ENCODE measurements around the gene URAD.

The URAD gene

DNA sequence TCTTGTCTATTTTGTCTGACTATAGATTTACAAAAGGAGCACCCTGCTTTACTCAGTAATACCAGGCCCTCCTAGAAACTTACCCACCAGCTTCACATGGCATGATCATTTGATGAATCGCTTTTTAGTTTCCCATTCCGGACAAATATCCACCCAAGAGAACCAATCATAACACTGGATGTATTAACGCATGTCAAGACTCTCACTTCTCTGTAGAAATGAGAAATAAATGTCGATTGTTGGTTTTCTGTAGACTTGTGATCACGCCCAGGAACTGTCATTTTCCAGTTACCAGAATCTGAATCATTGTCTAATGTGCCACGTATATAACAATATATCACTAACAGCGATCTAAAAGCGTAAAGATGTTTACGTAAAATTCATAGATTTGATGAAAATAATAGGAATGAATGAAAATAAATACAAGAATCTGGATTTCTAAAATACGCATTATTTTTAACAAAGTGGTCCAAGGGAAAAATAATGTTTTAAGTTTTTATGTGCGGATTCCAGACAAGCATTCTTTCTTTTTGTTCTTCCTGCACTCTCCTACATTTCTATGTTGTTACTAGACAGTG is 33.4 kb downstream of the URAD start:
- TF ChIP-seq JUND (IDR thresholded peaks at IDR 0.05; ENCODE audit: low read depth), result no peak
- no peak for DNase-seq (ENCODE audit: low read depth in 1 of 2, low spot score in 1 of 2)
- in situ Hi-C loops (cut with HindIII; ENCODE audit: low pct_unique_long_range_greater_than_20kb, low sequenced_read_pairs), result no loop called here

- TF ChIP-seq JUND (IDR thresholded peaks at IDR 0.05; ENCODE audit: low read depth), result no peak
- in situ Hi-C loops (cut with HindIII; ENCODE audit: low pct_unique_long_range_greater_than_20kb, low sequenced_read_pairs), result no loop called here
- no peak for DNase-seq (ENCODE audit: low read depth in 1 of 2, low spot score in 1 of 2)
Observed at GRCh38 chr13:27954406-27954851, 34.1 kb downstream of the URAD start.

GRCh38 chr13:27953676-27954405 is 34.7 kb downstream of the URAD start:
- in situ Hi-C loops (cut with HindIII; ENCODE audit: low pct_unique_long_range_greater_than_20kb, low sequenced_read_pairs), result no loop called here
- TF ChIP-seq JUND (IDR thresholded peaks at IDR 0.05; ENCODE audit: low read depth), result no peak
- peak in 1 of 2 experiments; percentile 53 for DNase-seq (ENCODE audit: low read depth in 1 of 2, low spot score in 1 of 2)

DNA sequence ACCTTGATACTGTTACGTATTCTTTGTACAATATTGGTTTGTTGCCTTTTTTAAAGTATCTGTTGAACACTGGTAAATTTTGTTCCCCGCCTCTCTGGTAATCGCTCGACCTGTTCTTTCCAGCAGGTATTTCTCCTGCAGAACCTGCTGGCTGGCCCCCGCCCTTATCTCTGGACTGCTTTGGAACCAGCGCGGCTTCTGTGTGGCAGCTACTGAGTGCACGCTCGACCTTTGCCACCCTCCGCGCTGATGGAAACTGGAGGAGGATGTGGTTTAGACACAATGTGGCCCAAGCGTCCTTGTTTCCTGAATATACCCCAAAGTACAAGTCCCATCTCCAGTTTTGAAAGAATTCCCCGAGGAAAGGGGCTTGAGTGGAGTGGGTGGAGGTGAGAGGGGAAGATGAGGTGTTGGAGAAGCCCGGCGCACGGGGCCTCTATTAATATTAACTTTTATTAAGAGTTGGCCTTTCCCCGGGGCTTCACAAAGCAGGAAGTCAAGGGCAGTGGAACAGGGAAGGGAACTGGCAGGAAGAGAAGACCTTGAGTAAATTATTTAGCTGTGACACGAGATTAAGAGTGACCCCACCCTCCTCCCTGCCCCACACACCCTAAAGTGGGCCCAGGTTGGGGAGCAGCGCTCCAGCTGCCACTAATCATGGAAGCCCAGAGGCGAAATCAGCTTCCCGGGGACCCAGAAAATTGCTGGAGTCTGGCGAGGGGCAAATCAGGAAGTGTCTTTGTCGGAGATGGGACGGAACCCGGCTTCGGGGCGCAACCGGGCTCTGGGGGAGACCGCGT is 35.4 kb downstream of the URAD start:
- no peak for DNase-seq (ENCODE audit: low read depth in 1 of 2, low spot score in 1 of 2)
- no peak for TF ChIP-seq JUND (IDR thresholded peaks at IDR 0.05; ENCODE audit: low read depth)
- in situ Hi-C loops (cut with HindIII; ENCODE audit: low pct_unique_long_range_greater_than_20kb, low sequenced_read_pairs), result no loop called here

DNA sequence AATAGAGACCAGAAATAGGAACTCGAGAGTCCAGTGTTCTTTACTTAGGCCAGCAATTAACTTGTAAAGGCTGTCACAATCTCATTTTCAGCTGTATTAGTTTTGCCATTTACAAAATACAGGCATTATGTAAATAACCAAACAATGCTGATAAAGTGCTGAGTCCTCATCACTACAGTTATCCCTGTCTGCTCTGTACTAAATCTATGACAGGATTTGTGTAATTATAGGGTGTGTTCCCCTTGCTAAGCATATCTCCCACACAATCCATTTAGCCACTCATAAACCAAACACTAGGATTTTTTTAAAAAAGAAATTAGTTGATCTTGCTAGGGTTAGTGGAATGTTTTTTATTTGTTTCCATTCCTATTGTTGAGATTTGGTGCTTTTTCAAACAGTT is 45.5 kb downstream of the URAD start:
- no peak for DNase-seq (ENCODE audit: low read depth in 1 of 2, low spot score in 1 of 2)
- no peak for TF ChIP-seq JUND (IDR thresholded peaks at IDR 0.05; ENCODE audit: low read depth)

DNA sequence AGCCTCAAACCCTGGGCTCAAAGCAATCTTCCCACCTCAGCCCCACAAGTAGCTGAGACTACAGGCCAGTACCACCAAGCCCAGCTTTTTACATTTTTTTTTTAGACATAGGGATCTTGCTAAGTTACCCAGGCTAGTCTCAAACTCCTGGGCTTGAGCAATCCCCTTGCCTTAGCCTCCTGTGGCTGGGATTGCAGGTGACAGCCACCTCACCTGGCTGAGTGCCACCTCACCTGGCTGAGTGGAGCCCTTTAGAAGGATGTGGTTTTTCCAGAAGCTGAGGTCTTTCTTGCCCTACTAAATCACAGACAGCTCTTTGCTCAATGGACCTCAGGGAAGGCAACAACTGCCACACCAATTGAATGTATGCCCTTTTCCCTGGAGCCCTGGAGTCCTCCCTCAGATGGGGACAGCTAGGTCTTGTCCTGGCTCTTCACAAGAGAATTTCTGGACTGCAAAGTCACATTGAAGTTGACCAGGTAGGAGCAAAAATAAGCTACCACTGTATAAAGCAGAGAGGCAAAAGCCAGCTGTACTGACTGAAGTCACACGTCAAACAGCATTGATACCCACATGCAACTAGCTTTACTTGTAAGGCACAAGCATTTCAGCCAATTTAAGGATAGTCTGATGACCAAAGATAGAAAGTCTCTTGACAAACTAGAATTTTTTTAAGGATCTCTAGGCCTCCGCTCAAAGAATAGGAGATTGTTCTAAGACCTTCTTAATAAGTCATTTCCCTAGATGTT is 54.7 kb downstream of the URAD start:
- in situ Hi-C loops (cut with HindIII; ENCODE audit: low pct_unique_long_range_greater_than_20kb, low sequenced_read_pairs), result no loop called here
- peak in 1 of 2 experiments; percentile 6 for DNase-seq (ENCODE audit: low read depth in 1 of 2, low spot score in 1 of 2)
- TF ChIP-seq JUND (IDR thresholded peaks at IDR 0.05; ENCODE audit: low read depth), result no peak

More for the DNA sequence above, 45.5 kb downstream of the URAD start:
- in situ Hi-C loops (cut with HindIII; ENCODE audit: low pct_unique_long_range_greater_than_20kb, low sequenced_read_pairs), result no loop called here

GRCh38 chr13:27933118-27933517 is 55.4 kb downstream of the URAD start:
- in situ Hi-C loops (cut with HindIII; ENCODE audit: low pct_unique_long_range_greater_than_20kb, low sequenced_read_pairs), result no loop called here
- TF ChIP-seq JUND (IDR thresholded peaks at IDR 0.05; ENCODE audit: low read depth), result no peak
- DNase-seq (ENCODE audit: low read depth in 1 of 2, low spot score in 1 of 2), result no peak

DNA sequence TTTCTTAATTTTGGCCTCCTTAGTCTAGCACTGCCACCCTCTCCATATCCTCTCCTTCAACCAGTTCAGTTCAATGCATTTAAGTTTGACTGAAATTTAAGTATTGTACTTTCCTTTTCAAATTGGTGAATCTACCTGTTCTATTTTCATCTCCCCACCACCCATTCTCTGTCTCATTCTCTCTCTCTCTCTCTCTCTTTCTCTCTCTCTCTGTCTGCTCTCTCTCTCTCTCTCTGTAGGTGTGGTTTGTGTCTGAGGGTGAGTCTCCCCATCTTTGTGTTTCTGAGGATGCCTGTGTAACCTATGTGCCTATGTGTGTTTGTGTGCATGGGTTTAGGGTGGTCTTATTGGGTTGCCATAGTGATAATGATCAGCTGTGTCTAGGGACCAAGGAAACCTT is 58.6 kb downstream of the URAD start:
- no peak for TF ChIP-seq JUND (IDR thresholded peaks at IDR 0.05; ENCODE audit: low read depth)
- in situ Hi-C loops (cut with HindIII; ENCODE audit: low pct_unique_long_range_greater_than_20kb, low sequenced_read_pairs), result no loop called here
- DNase-seq (ENCODE audit: low read depth in 1 of 2, low spot score in 1 of 2), result no peak

DNA sequence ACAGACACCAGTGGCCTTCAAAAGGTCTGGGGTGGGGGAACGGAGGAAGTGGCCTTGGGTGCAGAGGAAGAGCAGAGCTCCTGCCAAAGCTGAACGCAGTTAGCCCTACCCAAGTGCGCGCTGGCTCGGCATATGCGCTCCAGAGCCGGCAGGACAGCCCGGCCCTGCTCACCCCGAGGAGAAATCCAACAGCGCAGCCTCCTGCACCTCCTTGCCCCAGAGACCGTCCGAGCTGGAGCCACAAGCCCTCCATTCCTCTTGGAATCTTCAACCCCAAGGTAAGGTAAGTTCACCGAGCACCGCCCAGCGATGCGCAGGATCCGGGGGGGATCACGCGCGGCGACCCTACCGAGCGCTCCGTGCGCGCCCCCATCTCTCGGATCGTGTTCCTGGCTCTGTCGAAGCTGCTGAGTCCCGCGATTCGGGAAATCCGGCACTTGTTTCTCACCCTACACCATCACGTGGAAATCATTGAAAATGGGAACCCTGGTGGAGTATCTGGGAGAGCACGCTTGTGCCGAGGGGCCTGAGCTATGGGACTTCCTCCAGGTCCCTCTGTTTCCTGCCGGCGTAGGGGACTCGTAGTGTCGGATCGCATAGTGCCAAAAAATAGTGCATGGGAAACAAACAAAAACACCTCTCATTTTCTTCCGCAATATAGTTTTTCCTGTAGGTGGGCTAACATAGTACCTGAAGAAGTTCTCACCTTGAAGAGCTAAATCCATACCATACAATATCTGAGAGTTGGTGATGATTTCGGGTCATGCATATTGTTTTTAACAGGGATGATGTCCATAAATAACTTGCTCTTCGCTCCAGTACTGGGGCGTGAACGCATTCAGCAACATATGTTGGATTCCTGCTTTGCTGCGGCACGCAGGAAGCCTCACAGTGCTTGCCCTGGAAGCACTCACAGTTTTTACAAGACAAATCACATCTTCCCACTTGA is 59.4 kb downstream of the URAD start:
- DNase-seq (ENCODE audit: low read depth in 1 of 2, low spot score in 1 of 2), result no peak
- no peak for TF ChIP-seq JUND (IDR thresholded peaks at IDR 0.05; ENCODE audit: low read depth)
- in situ Hi-C loops (cut with HindIII; ENCODE audit: low pct_unique_long_range_greater_than_20kb, low sequenced_read_pairs), result no loop called here

DNA sequence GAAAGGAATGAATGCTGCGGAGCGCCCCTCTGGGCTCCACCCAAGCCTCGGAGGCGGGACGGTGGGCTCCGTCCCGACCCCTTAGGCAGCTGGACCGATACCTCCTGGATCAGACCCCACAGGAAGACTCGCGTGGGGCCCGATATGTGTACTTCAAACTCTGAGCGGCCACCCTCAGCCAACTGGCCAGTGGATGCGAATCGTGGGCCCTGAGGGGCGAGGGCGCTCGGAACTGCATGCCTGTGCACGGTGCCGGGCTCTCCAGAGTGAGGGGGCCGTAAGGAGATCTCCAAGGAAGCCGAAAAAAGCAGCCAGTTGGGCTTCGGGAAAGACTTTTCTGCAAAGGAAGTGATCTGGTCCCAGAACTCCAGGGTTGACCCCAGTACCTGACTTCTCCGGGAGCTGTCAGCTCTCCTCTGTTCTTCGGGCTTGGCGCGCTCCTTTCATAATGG is 60.1 kb downstream of the URAD start:
- TF ChIP-seq JUND (IDR thresholded peaks at IDR 0.05; ENCODE audit: low read depth), result no peak
- no peak for DNase-seq (ENCODE audit: low read depth in 1 of 2, low spot score in 1 of 2)
- in situ Hi-C loops (cut with HindIII; ENCODE audit: low pct_unique_long_range_greater_than_20kb, low sequenced_read_pairs), result no loop called here
